ENCODE results near the gene MYO6. TPM values are rescaled to one million over a fixed set of nuclear protein-coding genes. Genes with fewer than 3 reads are reported as not detected.

The MYO6 gene
- total and polyA plus RNA-seq, 2 of the 4 experiments (the other 2 are of a cell fraction) = 6.1 to 6.8 TPM

DNA sequence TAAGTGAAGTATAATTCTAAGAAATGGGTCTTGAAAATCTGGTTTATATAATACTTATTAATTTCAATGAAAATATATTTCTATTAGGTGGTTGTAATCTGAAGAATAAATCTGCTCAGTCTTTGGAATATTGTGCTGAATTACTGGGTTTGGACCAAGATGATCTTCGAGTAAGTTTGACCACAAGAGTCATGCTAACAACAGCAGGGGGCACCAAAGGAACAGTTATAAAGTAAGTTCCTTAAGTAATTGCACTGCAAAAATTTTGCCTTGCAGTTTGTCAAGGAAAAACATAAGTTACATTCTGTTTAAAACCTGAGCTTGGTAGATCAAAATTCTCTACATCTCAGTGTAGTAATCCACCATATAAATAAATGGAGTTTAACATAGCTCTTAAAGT, 106.0 kb downstream of the MYO6 start:
- Histone ChIP-seq H3K18ac (ENCODE audit: low read depth, low read length) (no peak overlapping the region), H3K27ac (ENCODE audit: insufficient read depth, low read length) (no peak overlapping the region), H3K9ac (ENCODE audit: low read depth, low read length) (no peak overlapping the region), H3K9me3 (ENCODE audit: control insufficient read depth, insufficient read depth, low read length) (no peaks in the 10 kb centered on the region), H2BK5ac (ENCODE audit: low read depth, low read length, poor library complexity, severe bottlenecking) (no peak overlapping the region), H2BK20ac (ENCODE audit: low read depth, low read length) (no peak overlapping the region), H2BK120ac (ENCODE audit: low read depth, low read length) (no peak overlapping the region), H3K36me3 (ENCODE audit: control insufficient read depth, insufficient read depth, low read length) (peaks cover 2% of the 10 kb centered on the region; the same call in 1 of the 2 replicates), H3K4me2 (ENCODE audit: low read depth, low read length) (no peak overlapping the region), H3K14ac (replicated peaks; ENCODE audit: low read depth, low read length) (no peak overlapping the region), H4K91ac (ENCODE audit: insufficient read depth, low read depth, low read length) (no peak overlapping the region), H3K23ac (ENCODE audit: low read depth, low read length) (no peak overlapping the region), H3K56ac (ENCODE audit: extremely low read depth, insufficient read depth, low read length) (no peak overlapping the region), H4K20me1 (ENCODE audit: insufficient read depth, low read length) (no peaks in the 10 kb centered on the region), H4K8ac (ENCODE audit: low read depth in 2 of 2, low read length in 2 of 2) (no peak overlapping the region), H4K5ac (ENCODE audit: low read depth, low read length) (no peak overlapping the region), H3K9me1 (ENCODE audit: insufficient read depth, low read length) (peaks cover 3% of the 10 kb centered on the region; the same call in 1 of the 2 replicates), H3K27me3 (ENCODE audit: control insufficient read depth, insufficient read depth, low read length) (no peaks in the 10 kb centered on the region), H2AK9ac (replicated peaks; ENCODE audit: low read depth, low read length, poor library complexity) (no peak overlapping the region), H2AK5ac (ENCODE audit: low read depth, low read length) (no peak overlapping the region), H3K79me1 (ENCODE audit: low read depth in 1 of 2, low read length in 2 of 2) (peaks cover 0 to 3% of the 10 kb centered on the region in 2 experiments; a peak in 1 of 4 replicates), H3K4ac (ENCODE audit: low read depth, low read length) (no peak overlapping the region), H3K4me1 (ENCODE audit: control insufficient read depth, insufficient read depth, low read length) (peaks cover 3% of the 10 kb centered on the region), H2BK15ac (ENCODE audit: low read depth, low read length) (no peak overlapping the region), H3K4me3 (ENCODE audit: insufficient read depth, low read depth, low read length) (no peak overlapping the region), H2AFZ (replicated peaks; ENCODE audit: low read length, poor library complexity) (no peak overlapping the region)
- WGBS, 2 experiments (ENCODE audit: extremely low coverage in 2 of 2, insufficient read length in 1 of 2) = no CpG with 5 or more reads among the region's 1 CpG
- no TSS peak for BruUV-seq (replicated peaks)
- ATAC-seq (ENCODE audit: low read depth) = peak; percentile 75
- TF ChIP-seq RAD21 (IDR thresholded peaks at IDR 0.05; ENCODE audit: low read length) (peak; percentile 51), POLR2A (IDR thresholded peaks at IDR 0.05; ENCODE audit: low read depth, low read length) (no peak), MAFK (IDR thresholded peaks at IDR 0.05; ENCODE audit: low read depth, low read length) (no peak), CTCF (conservative IDR thresholded peaks at IDR 0.05; ENCODE audit: low read depth, low read length) (peak; percentile 58), SMC3 (IDR thresholded peaks at IDR 0.05; ENCODE audit: low read depth, low read length) (peak; percentile 37; the same call in 1 of the 2 replicates)
- intact Hi-C loops (cut with micrococcal nuclease) (no loop called here), dilution Hi-C loops (cut with HindIII; ENCODE audit: low sequenced_read_pairs, unreplicated experiment) (no loop called here), in situ Hi-C loops (cut with MboI; ENCODE audit: low sequenced_read_pairs) (no loop called here)
- ChIA-PET CTCF (interaction anchor here (0.5 to 1.1 kb wide), 6 partner anchors 10 to 96 kb away, joined by 3 to 8 read pairs (median 4); no protein-coding TSS in a partner anchor), POLR2A (ENCODE audit: unreplicated experiment) (no interaction called here)
- peak; percentile 77 for DNase-seq

Measured in IMR-90 (cell line).